ENCODE measurements around the gene RCVRN. TPM values are rescaled to one million over a fixed set of nuclear protein-coding genes. Genes with fewer than 3 reads are reported as not detected.
A peak's percentile ranks its signal among the peaks of the same experiment; 100 is the strongest.

RCVRN gene
- total and polyA plus RNA-seq, 2 of the 13 experiments (the other 11 are each of a cell fraction or from before 2014, with no cell fraction given), result not detected

DNA sequence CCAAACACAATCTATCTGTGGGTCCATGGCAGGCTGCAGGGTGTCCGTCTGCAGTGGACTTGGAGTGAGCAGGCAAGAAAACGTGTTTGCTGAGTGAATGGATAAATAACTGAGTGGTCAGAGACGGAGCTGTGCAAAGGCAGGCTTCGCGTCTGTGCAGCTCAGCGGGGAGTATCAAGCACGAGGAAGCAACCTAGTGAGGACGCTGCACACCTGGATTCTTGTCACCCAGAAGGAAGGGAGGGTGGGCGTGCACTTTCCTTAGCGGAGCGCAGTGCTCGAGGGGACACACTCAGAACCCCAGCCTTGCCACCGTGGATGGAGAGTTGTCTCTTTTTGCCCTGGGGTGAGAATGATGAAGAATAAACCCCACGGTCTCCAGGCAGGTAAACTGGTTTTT lies 1.5 kb upstream of the RCVRN start:
- ATAC-seq, result no peak
- H3K27ac ChIP-seq (ENCODE audit: extremely low read length, insufficient read depth, low read length), result no peak overlapping the region
- no peak overlapping the region for H3K9ac ChIP-seq (ENCODE audit: insufficient read depth, low read depth, low read length)
- intact Hi-C loops (cut with micrococcal nuclease; ENCODE audit: unreplicated experiment) (no loop called here), in situ Hi-C loops (cut with HindIII; ENCODE audit: extremely low pct_ligation_motif_present, low pct_unique_long_range_greater_than_20kb) (no loop called here)
- no peaks in the 10 kb centered on the region for H3K36me3 ChIP-seq (replicated peaks in 1 of 2; ENCODE audit: control insufficient read depth in 1 of 2, insufficient read depth in 2 of 2, low read length in 2 of 2)
- no peak for TF ChIP-seq DNMT1 (CRISPR knock-in tag; IDR thresholded peaks at IDR 0.05)
- no peak for FAIRE-seq
- POLR2A ChIA-PET, result no interaction called here
- H3K4me3 ChIP-seq (replicated peaks in 1 of 3; ENCODE audit: insufficient read depth in 1 of 3, low read depth in 2 of 3, low read length in 3 of 3), result no peak overlapping the region
- no peak overlapping the region for H2AFZ ChIP-seq (ENCODE audit: low read length)
- no peaks in the 10 kb centered on the region for H3K9me3 ChIP-seq (ENCODE audit: low read length)
- peaks cover 0 to 18% of the 10 kb centered on the region in 2 experiments; a peak in 4 of 5 replicates for H3K27me3 ChIP-seq (ENCODE audit: control insufficient read depth in 1 of 2, insufficient read depth in 2 of 2, low read length in 2 of 2)
- BruUV-seq (replicated peaks), result no TSS peak
- CTCF ChIA-PET (ENCODE audit: low intra/inter-chr PET ratio, low total read pairs), result no interaction called here
- no peak for DNase-seq (ENCODE audit: low spot score)
- H3K79me2 ChIP-seq (ENCODE audit: insufficient read depth, low read length), result no peaks in the 10 kb centered on the region
- H3K4me1 ChIP-seq (ENCODE audit: insufficient read depth, low read length), result no peaks in the 10 kb centered on the region
- 50% methylated on average over 14 of the region's 14 CpGs for WGBS (ENCODE audit: low lambda C conversion rate)
- H4K20me1 ChIP-seq (ENCODE audit: insufficient read depth, low read length), result no peaks in the 10 kb centered on the region
- H3K4me2 ChIP-seq (ENCODE audit: low read depth, low read length), result no peak overlapping the region

DNA sequence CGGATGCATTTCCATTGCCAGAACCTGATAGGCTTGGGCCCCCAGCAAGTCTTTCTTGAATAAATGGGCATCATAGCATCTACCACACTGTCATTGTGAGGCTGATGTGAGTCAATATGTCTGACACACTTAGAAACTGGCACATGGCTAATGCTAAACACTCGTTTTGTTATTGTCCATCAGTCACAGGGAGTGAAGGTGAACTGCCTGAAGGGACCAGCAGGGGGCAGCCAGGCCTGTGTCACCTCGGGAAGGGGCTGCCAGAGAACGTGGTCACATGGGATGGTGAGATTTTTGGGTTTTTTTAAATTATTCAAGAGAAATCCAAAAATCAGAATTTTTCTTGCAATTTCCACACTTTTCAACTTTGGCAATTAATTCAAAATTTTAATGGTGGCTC lies 831 bp upstream of the RCVRN start:
- BruUV-seq (replicated peaks), result no TSS peak
- intact Hi-C loops (cut with micrococcal nuclease; ENCODE audit: unreplicated experiment), result no loop called here
- H2AFZ ChIP-seq (ENCODE audit: low read length), result no peak overlapping the region
- ATAC-seq, result peak; percentile 42; the same call in 1 of the 3 replicates
- no peak for FAIRE-seq
- H3K9ac ChIP-seq (ENCODE audit: insufficient read depth, low read depth, low read length), result no peak overlapping the region
- TF ChIP-seq, protein P1, sequence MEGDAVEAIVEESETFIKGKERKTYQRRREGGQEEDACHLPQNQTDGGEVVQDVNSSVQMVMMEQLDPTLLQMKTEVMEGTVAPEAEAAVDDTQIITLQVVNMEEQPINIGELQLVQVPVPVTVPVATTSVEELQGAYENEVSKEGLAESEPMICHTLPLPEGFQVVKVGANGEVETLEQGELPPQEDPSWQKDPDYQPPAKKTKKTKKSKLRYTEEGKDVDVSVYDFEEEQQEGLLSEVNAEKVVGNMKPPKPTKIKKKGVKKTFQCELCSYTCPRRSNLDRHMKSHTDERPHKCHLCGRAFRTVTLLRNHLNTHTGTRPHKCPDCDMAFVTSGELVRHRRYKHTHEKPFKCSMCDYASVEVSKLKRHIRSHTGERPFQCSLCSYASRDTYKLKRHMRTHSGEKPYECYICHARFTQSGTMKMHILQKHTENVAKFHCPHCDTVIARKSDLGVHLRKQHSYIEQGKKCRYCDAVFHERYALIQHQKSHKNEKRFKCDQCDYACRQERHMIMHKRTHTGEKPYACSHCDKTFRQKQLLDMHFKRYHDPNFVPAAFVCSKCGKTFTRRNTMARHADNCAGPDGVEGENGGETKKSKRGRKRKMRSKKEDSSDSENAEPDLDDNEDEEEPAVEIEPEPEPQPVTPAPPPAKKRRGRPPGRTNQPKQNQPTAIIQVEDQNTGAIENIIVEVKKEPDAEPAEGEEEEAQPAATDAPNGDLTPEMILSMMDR (CRISPR knock-in tag; IDR thresholded peaks at IDR 0.05), result peak; percentile 23; the same call in 1 of the 2 replicates
- TF ChIP-seq ZNF414 (CRISPR knock-in tag; IDR thresholded peaks at IDR 0.05), result no peak
- ChIA-PET POLR2A (no interaction called here), CTCF (ENCODE audit: low intra/inter-chr PET ratio, low total read pairs) (no interaction called here)
- 17% methylated on average over 4 of the region's 4 CpGs for WGBS (ENCODE audit: low lambda C conversion rate)
- peaks cover 0 to 11% of the 10 kb centered on the region in 2 experiments; a peak in 3 of 5 replicates for H3K27me3 ChIP-seq (ENCODE audit: control insufficient read depth in 1 of 2, insufficient read depth in 2 of 2, low read length in 2 of 2)
- H3K9me3 ChIP-seq (ENCODE audit: low read length), result no peaks in the 10 kb centered on the region
- H3K4me3 ChIP-seq (replicated peaks in 1 of 3; ENCODE audit: insufficient read depth in 1 of 3, low read depth in 2 of 3, low read length in 3 of 3), result no peak overlapping the region
- peak; percentile 3 for DNase-seq (ENCODE audit: low spot score)
- no peaks in the 10 kb centered on the region for H4K20me1 ChIP-seq (ENCODE audit: insufficient read depth, low read length)
- in situ Hi-C loops (cut with HindIII; ENCODE audit: extremely low pct_ligation_motif_present, low pct_unique_long_range_greater_than_20kb), result no loop called here
- H3K4me1 ChIP-seq (ENCODE audit: insufficient read depth, low read length), result no peaks in the 10 kb centered on the region
- H3K79me2 ChIP-seq (ENCODE audit: insufficient read depth, low read length), result no peaks in the 10 kb centered on the region
- H3K27ac ChIP-seq (ENCODE audit: extremely low read length, insufficient read depth, low read length), result no peak overlapping the region
- no peak overlapping the region for H3K4me2 ChIP-seq (ENCODE audit: low read depth, low read length)
- no peaks in the 10 kb centered on the region for H3K36me3 ChIP-seq (replicated peaks in 1 of 2; ENCODE audit: control insufficient read depth in 1 of 2, insufficient read depth in 2 of 2, low read length in 2 of 2)

All from HepG2 (cell line).